MCF 10A (cell line): ENCODE results near the gene C12orf42. TPM values are rescaled to one million over a fixed set of nuclear protein-coding genes. Genes with fewer than 3 reads are reported as not detected.

Source experiments
- BruUV-seq: library from RNA; stranded (reverse); fragments of 400-500 nt; replicated peaks from 2 replicates; lab custom pipeline; 2021; lab: Mats Ljungman, UMichigan
- CTCF ChIA-PET: fragments of 300-600 bp; sonication (Branson Sonifier 250); formaldehyde crosslinking; extraction: SDS; loops from one replicate; lab custom pipeline; 2021; ENCODE audit warnings: antibody characterized with exemption, inconsistent platforms; lab: Yijun Ruan, JAX
- POLR2A ChIA-PET: fragments of 300-600, 350-650 bp; sonication (Branson Sonifier 250); formaldehyde crosslinking; extraction: SDS; loops from one replicate; lab custom pipeline; 2020; ENCODE audit warnings: antibody characterized with exemption, inconsistent platforms; lab: Yijun Ruan, JAX
- DNase-seq: peaks from one replicate; pipeline ENCODE4 v3.0.0-alpha.2; 2018; ENCODE audit not compliant: unreplicated experiment
- H3K27ac Mint-ChIP-seq: one replicate; pipeline ENCODE4 v1.8.0; 2022; ENCODE audit warnings: mild to moderate bottlenecking, low read depth, mixed read lengths; ENCODE audit not compliant: unreplicated experiment
- H3K27me3 Mint-ChIP-seq: one replicate; pipeline ENCODE4 v1.8.0; 2022; ENCODE audit warnings: mixed read lengths; ENCODE audit not compliant: insufficient read depth, unreplicated experiment
- H3K36me3 Mint-ChIP-seq: one replicate; pipeline ENCODE4 v1.8.0; 2022; ENCODE audit warnings: mild to moderate bottlenecking, moderate library complexity, mixed read lengths; ENCODE audit not compliant: insufficient read depth, unreplicated experiment
- H3K4me1 Mint-ChIP-seq: one replicate; pipeline ENCODE4 v1.8.0; 2022; ENCODE audit warnings: mixed read lengths; ENCODE audit not compliant: insufficient read depth, unreplicated experiment
- H3K4me3 Mint-ChIP-seq: one replicate; pipeline ENCODE4 v1.8.0; 2022; ENCODE audit warnings: mild to moderate bottlenecking, moderate library complexity, mixed read lengths; ENCODE audit not compliant: unreplicated experiment
- H3K9me3 Mint-ChIP-seq: one replicate; pipeline ENCODE4 v1.8.0; 2022; ENCODE audit warnings: mixed read lengths; ENCODE audit not compliant: unreplicated experiment
- intact Hi-C: fragments of 100-400 bp; cut with micrococcal nuclease; formaldehyde crosslinking; loops from 2 replicates; pipeline ENCODE4 v1.14.1; 2022
- total RNA-seq: library from RNA; stranded (reverse); gene quantifications from 2 replicates; pipeline ENCODE4 v1.2.3, GENCODE V29; 2022
- TF ChIP-seq, protein P1 (sequence below): fragments of 200-600 bp; IDR thresholded peaks from one replicate; pipeline ENCODE4 v1.8.0; 2022; ENCODE audit warnings: antibody characterized with exemption, mild to moderate bottlenecking; ENCODE audit not compliant: unreplicated experiment

The C12orf42 gene
- total RNA-seq, 1 experiment from 2014 or later: not detected

DNA sequence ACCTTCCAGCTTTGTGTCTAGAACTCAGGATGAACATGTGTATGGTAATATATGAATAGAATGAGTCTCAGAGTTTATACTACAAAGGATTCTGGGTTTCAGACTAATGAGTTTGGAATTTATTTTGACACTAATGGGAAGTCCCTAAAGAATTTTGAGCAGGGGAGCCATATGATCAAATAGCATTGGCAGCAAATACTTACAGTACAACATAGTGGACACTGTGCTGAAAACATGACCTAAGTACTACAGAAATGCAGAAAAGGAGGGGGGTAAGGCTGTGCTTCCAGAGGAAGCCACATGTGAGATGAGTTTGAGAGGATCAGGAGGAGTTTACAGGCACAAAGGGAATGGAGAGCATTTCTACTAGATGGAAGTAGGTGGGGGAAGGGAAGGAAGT is 225.8 kb downstream of the C12orf42 start:
- ChIA-PET POLR2A (no interaction called here), CTCF (no interaction called here)
- no peaks in the 10 kb centered on the region for H3K4me1 Mint-ChIP-seq
- no peaks in the 10 kb centered on the region for H3K36me3 Mint-ChIP-seq
- H3K27me3 Mint-ChIP-seq: peaks cover 33% of the 10 kb centered on the region
- no TSS peak for BruUV-seq
- H3K4me3 Mint-ChIP-seq: no peak overlapping the region
- H3K27ac Mint-ChIP-seq: no peak overlapping the region
- no peaks in the 10 kb centered on the region for H3K9me3 Mint-ChIP-seq
- no peak for DNase-seq
- TF ChIP-seq, protein P1, sequence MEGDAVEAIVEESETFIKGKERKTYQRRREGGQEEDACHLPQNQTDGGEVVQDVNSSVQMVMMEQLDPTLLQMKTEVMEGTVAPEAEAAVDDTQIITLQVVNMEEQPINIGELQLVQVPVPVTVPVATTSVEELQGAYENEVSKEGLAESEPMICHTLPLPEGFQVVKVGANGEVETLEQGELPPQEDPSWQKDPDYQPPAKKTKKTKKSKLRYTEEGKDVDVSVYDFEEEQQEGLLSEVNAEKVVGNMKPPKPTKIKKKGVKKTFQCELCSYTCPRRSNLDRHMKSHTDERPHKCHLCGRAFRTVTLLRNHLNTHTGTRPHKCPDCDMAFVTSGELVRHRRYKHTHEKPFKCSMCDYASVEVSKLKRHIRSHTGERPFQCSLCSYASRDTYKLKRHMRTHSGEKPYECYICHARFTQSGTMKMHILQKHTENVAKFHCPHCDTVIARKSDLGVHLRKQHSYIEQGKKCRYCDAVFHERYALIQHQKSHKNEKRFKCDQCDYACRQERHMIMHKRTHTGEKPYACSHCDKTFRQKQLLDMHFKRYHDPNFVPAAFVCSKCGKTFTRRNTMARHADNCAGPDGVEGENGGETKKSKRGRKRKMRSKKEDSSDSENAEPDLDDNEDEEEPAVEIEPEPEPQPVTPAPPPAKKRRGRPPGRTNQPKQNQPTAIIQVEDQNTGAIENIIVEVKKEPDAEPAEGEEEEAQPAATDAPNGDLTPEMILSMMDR: no peak
- intact Hi-C loops: no loop called here

- Mint-ChIP-seq H3K27ac (no peak overlapping the region), H3K4me3 (no peak overlapping the region), H3K4me1 (no peaks in the 10 kb centered on the region)
Measured at GRCh38 chr12:103268831-103269514, 226.8 kb downstream of the C12orf42 start.

DNA sequence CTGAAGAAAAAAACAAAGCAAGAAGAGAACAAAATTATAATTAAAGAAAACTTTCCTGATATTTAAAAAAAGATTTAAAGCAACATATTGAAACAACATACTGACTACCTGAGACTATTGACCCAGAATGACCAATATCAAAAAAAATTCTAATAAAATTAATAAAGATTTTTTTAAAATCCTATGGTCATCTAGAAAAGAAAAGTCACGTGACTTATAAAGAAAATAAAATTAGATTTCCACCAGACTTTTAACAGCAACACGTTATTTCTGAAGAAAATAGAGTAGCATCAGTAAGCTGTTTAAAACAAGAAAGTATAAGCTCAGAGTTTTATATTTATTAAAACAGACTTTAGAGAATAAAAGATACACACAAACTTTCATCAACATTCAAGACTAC is 238.0 kb downstream of the C12orf42 start:
- DNase-seq: no peak
- Mint-ChIP-seq H3K4me1 (no peaks in the 10 kb centered on the region), H3K9me3 (no peaks in the 10 kb centered on the region), H3K4me3 (no peak overlapping the region), H3K36me3 (no peaks in the 10 kb centered on the region), H3K27ac (no peak overlapping the region), H3K27me3 (no peaks in the 10 kb centered on the region)
- ChIA-PET POLR2A (no interaction called here), CTCF (interaction anchor here (0.6 kb wide), 1 partner anchor 35 kb away, joined by 3 read pairs; no protein-coding TSS in a partner anchor)
- no TSS peak for BruUV-seq
- TF ChIP-seq, protein P1: no peak
- intact Hi-C loops: no loop called here

More at GRCh38 chr12:103268831-103269514, 226.8 kb downstream of the C12orf42 start:
- peaks cover 42% of the 10 kb centered on the region for H3K27me3 Mint-ChIP-seq
- TF ChIP-seq, protein P1: no peak
- BruUV-seq: no TSS peak
- no peak for DNase-seq
- POLR2A ChIA-PET: interaction anchor here (0.6 kb wide), 1 partner anchor 62 kb away, joined by 3 read pairs; no protein-coding TSS in a partner anchor
- CTCF ChIA-PET: interaction anchor here (0.7 kb wide), 1 partner anchor 1177 kb away, joined by 5 read pairs; no protein-coding TSS in a partner anchor
- H3K36me3 Mint-ChIP-seq: no peaks in the 10 kb centered on the region
- no peaks in the 10 kb centered on the region for H3K9me3 Mint-ChIP-seq
- intact Hi-C loops: no loop called here

Other genes with a start within 250 kb of the C12orf42 start
- gene STAB2, start 91.3 kb upstream of the C12orf42 start, total RNA-seq: not detected in 2 replicates